ENCODE results near the gene KCNMB2. TPM values are rescaled to one million over a fixed set of nuclear protein-coding genes. Genes with fewer than 3 reads are reported as not detected.
"Not testable (repeated sequence)": the region's sequence is repeated elsewhere in the genome, so short reads cannot be mapped to it uniquely, and the experiment has no call there.

KCNMB2 gene
- polyA plus RNA-seq, 1 experiment = not detected

- DNase-seq (ENCODE audit: low read depth) = peak; percentile 96
- ChIA-PET CTCF (interaction anchor here (0.6 to 0.7 kb wide), 3 partner anchors 70 to 535 kb away, joined by 3 to 5 read pairs (median 4); no protein-coding TSS in a partner anchor), POLR2A (no interaction called here)
- Histone ChIP-seq H3K36me3 (ENCODE audit: control insufficient read depth, insufficient read depth, low read length) (no peaks in the 10 kb centered on the region), H3K27me3 (ENCODE audit: control insufficient read depth, insufficient read depth, low read length) (no peaks in the 10 kb centered on the region), H3K4me3 (ENCODE audit: low read depth, low read length) (no peak overlapping the region)
- no peak for TF ChIP-seq CTCF (IDR thresholded peaks at IDR 0.05; ENCODE audit: insufficient read depth, low read depth, low read length)
These were observed 22.5 kb upstream of the KCNMB2 start for GRCh38 chr3:178513546-178514380.

- ChIA-PET POLR2A (no interaction called here), CTCF (interaction anchor here (0.6 to 0.7 kb wide), 3 partner anchors 71 to 535 kb away, joined by 3 to 5 read pairs (median 4); no protein-coding TSS in a partner anchor)
- H3K4me3 ChIP-seq (ENCODE audit: low read depth, low read length) = no peak overlapping the region
- no peaks in the 10 kb centered on the region for H3K27me3 ChIP-seq (ENCODE audit: control insufficient read depth, insufficient read depth, low read length)
- no peaks in the 10 kb centered on the region for H3K36me3 ChIP-seq (ENCODE audit: control insufficient read depth, insufficient read depth, low read length)
- no peak for TF ChIP-seq CTCF (IDR thresholded peaks at IDR 0.05; ENCODE audit: insufficient read depth, low read depth, low read length)
- DNase-seq (ENCODE audit: low read depth) = no peak
These were observed 21.8 kb upstream of the KCNMB2 start for GRCh38 chr3:178514401-178514800.

GRCh38 chr3:178515076-178515744 is 21.0 kb upstream of the KCNMB2 start:
- H3K4me3 ChIP-seq (ENCODE audit: low read depth, low read length) = not testable (repeated sequence)

GRCh38 chr3:178517665-178518334 is 18.4 kb upstream of the KCNMB2 start:
- Histone ChIP-seq H3K36me3 (ENCODE audit: control insufficient read depth, insufficient read depth, low read length) (no peaks in the 10 kb centered on the region), H3K4me3 (ENCODE audit: low read depth, low read length) (no peak overlapping the region), H3K27me3 (ENCODE audit: control insufficient read depth, insufficient read depth, low read length) (no peaks in the 10 kb centered on the region)
- POLR2A ChIA-PET = no interaction called here
- CTCF ChIA-PET = no interaction called here
- TF ChIP-seq CTCF (IDR thresholded peaks at IDR 0.05; ENCODE audit: insufficient read depth, low read depth, low read length) = no peak
- DNase-seq (ENCODE audit: low read depth) = no peak

More at GRCh38 chr3:178515076-178515744, 21.0 kb upstream of the KCNMB2 start:
- DNase-seq (ENCODE audit: low read depth); CTCF ChIA-PET; H3K36me3 ChIP-seq (ENCODE audit: control insufficient read depth, insufficient read depth, low read length); H3K27me3 ChIP-seq (ENCODE audit: control insufficient read depth, insufficient read depth, low read length); POLR2A ChIA-PET: not testable (repeated sequence)

- CTCF ChIA-PET = no interaction called here
- no peaks in the 10 kb centered on the region for H3K36me3 ChIP-seq (ENCODE audit: control insufficient read depth, insufficient read depth, low read length)
- no peak for DNase-seq (ENCODE audit: low read depth)
- TF ChIP-seq CTCF (IDR thresholded peaks at IDR 0.05; ENCODE audit: insufficient read depth, low read depth, low read length) = no peak
- no peaks in the 10 kb centered on the region for H3K27me3 ChIP-seq (ENCODE audit: control insufficient read depth, insufficient read depth, low read length)
- H3K4me3 ChIP-seq (ENCODE audit: low read depth, low read length) = no peak overlapping the region
- POLR2A ChIA-PET = no interaction called here
These were observed 17.4 kb upstream of the KCNMB2 start for GRCh38 chr3:178518660-178519396.
